ENCODE data around the gene CEP57.
"Not testable (repeated sequence)": the region's sequence is repeated elsewhere in the genome, so short reads cannot be mapped to it uniquely, and the experiment has no call there.

The CEP57 gene

DNA sequence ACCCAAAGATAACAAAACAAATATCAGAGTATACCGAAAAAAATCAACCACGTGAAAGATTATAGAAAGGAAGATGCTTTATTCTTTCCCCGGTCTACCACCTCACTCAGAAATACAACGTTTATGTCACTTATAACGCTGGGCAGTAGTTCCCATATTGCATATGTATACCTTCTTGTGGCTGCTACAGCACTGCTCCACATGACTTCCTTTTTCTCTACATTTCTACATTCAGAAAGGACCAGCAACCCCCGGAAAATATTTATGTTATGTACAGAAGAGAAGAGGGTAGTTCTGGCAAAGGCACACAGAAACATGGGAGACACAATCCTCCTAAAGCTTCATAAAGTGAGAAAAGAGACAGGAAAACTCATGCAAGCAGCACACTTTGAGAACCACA lies 76.8 kb downstream of the CEP57 start:
- no peak for DNase-seq

DNA sequence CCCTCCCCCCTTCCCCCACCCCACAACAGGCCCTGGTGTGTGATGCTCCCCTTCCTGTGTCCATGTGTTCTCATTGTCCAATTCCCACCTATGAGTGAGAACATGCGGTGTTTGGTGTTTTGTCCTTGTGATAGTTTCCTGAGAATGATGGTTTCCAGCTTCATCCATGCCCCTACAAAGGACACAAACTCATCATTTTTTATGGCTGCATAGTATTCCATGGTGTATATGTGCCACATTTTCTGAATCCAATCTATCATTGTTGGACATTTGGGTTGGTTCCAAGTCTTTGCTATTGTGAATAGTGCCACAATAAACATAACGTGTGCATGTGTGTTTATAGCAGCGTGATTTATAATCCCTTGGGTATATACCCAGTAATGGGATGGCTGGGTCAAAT lies 80.6 kb downstream of the CEP57 start:
- not testable (repeated sequence) for DNase-seq

DNA sequence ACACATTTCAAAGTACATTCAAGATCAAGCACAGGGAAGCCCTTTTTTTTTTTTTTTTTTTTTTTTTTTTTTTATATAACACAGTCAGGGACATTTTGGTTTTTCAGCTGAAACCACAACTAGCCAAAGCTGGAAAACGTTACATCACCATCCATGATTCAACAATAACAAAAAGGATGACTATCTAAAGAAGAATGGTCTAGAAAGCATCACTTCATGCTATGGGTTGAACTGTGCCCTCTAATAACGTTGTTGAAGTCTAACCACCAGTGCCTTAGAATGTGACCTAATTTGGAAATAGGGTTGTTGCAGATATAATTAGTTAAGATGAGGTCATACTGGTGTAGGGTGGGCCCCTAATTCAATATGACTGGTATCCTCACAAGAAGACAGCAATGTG lies 87.0 kb downstream of the CEP57 start:
- DNase-seq = no peak
